ENCODE measurements around the gene TMTC4. TPM values are rescaled to one million over a fixed set of nuclear protein-coding genes. Genes with fewer than 3 reads are reported as not detected.

TMTC4 gene
- total and polyA plus RNA-seq, 2 of the 4 experiments (the other 2 are of a cell fraction): 8.4 to 14.3 TPM

DNA sequence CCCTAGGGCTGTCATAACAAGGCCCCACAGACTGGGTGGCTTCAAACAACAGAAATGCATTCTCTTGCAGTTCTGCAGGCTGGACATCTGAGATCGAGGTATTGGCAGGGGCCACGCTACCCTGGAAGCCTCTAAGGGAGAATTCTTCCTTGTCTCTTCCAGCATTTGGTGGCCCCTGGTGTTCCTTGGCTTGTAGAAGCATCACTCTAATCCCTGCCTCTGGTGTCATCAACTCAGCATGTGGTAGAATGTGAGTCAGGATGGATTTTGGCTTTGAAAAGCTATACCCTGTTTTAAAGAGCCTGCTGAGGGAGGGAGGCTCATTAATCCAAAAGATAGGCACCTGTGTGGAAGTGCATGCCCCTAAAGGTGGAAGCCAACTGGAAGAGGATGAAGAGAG is 78.1 kb downstream of the TMTC4 start:
- ATAC-seq (ENCODE audit: low read depth) (no peak), DNase-seq (no peak)
- Histone ChIP-seq H3K4me2 (ENCODE audit: low read depth, low read length) (no peak overlapping the region), H3K9me3 (ENCODE audit: control insufficient read depth, insufficient read depth, low read length) (no peaks in the 10 kb centered on the region; the same call in 1 of the 2 replicates), H3K23ac (ENCODE audit: low read depth, low read length) (no peak overlapping the region), H3K36me3 (ENCODE audit: control insufficient read depth, insufficient read depth, low read length) (no peaks in the 10 kb centered on the region), H2BK15ac (ENCODE audit: low read depth, low read length) (no peak overlapping the region), H3K9me1 (ENCODE audit: insufficient read depth, low read length) (no peaks in the 10 kb centered on the region), H3K9ac (ENCODE audit: low read depth, low read length) (no peak overlapping the region), H2AK5ac (ENCODE audit: low read depth, low read length) (no peak overlapping the region), H2AK9ac (replicated peaks; ENCODE audit: low read depth, low read length, poor library complexity) (no peak overlapping the region), H2BK5ac (ENCODE audit: low read depth, low read length, poor library complexity, severe bottlenecking) (no peak overlapping the region), H4K5ac (ENCODE audit: low read depth, low read length) (no peak overlapping the region), H2BK20ac (ENCODE audit: low read depth, low read length) (no peak overlapping the region), H3K18ac (ENCODE audit: low read depth, low read length) (no peak overlapping the region), H4K91ac (ENCODE audit: insufficient read depth, low read depth, low read length) (no peak overlapping the region), H3K4me1 (ENCODE audit: control insufficient read depth, insufficient read depth, low read length) (no peaks in the 10 kb centered on the region), H3K14ac (replicated peaks; ENCODE audit: low read depth, low read length) (no peak overlapping the region), H2AFZ (replicated peaks; ENCODE audit: low read length, poor library complexity) (no peak overlapping the region), H3K79me1 (ENCODE audit: low read depth in 1 of 2, low read length in 2 of 2) (no peaks in the 10 kb centered on the region), H2BK120ac (ENCODE audit: low read depth, low read length) (no peak overlapping the region), H3K4me3 (ENCODE audit: insufficient read depth, low read depth, low read length) (no peak overlapping the region), H4K8ac (ENCODE audit: low read depth in 2 of 2, low read length in 2 of 2) (no peak overlapping the region), H3K27me3 (ENCODE audit: control insufficient read depth, insufficient read depth, low read length) (peaks cover 4% of the 10 kb centered on the region), H3K56ac (ENCODE audit: extremely low read depth, insufficient read depth, low read length) (no peak overlapping the region), H3K27ac (ENCODE audit: insufficient read depth, low read length) (no peak overlapping the region), H3K4ac (ENCODE audit: low read depth, low read length) (no peak overlapping the region), H4K20me1 (ENCODE audit: insufficient read depth, low read length) (no peaks in the 10 kb centered on the region)
- TF ChIP-seq SMC3 (IDR thresholded peaks at IDR 0.05; ENCODE audit: low read depth, low read length) (no peak), RAD21 (IDR thresholded peaks at IDR 0.05; ENCODE audit: low read length) (no peak), CEBPB (IDR thresholded peaks at IDR 0.05; ENCODE audit: low read depth, low read length) (no peak), CHD1 (IDR thresholded peaks at IDR 0.05; ENCODE audit: low read depth, low read length) (no peak)
- ChIA-PET CTCF (no interaction called here), POLR2A (ENCODE audit: unreplicated experiment) (no interaction called here)
- in situ Hi-C loops (cut with MboI; ENCODE audit: low sequenced_read_pairs) (no loop called here), dilution Hi-C loops (cut with HindIII; ENCODE audit: low sequenced_read_pairs, unreplicated experiment) (no loop called here), intact Hi-C loops (cut with micrococcal nuclease) (loop anchor here (10.0 kb wide), 1 partner anchor 408 kb away; no protein-coding TSS in a partner anchor)
- no TSS peak for BruUV-seq (replicated peaks)
- 40% methylated on average over 1 of the region's 2 CpGs; no CpG with 5 or more reads in 1 of the 2 experiments for WGBS, 2 experiments (ENCODE audit: extremely low coverage in 2 of 2, insufficient read length in 1 of 2)

Data from IMR-90 (cell line).